ENCODE data around the gene GDNF. TPM values are rescaled to one million over a fixed set of nuclear protein-coding genes. Genes with fewer than 3 reads are reported as not detected.

GDNF gene
- total and polyA plus RNA-seq, 12 donors = 0.06 to 0.98 (median 0.34) TPM; not detected in 1

- 83 to 92% (median 88%) methylated on average over 3 of the region's 3 CpGs for WGBS, 4 donors
- intact Hi-C loops (cut with DNase I) = no loop called here
- Histone ChIP-seq H3K27ac (no peak overlapping the region), H3K9me3 (replicated peaks in 1 of 3) (no peaks in the 10 kb centered on the region), H3K27me3 (no peaks in the 10 kb centered on the region), H3K36me3 (replicated peaks in 1 of 2) (no peaks in the 10 kb centered on the region), H3K4me3 (no peak overlapping the region), H3K4me1 (replicated peaks in 1 of 2) (no peaks in the 10 kb centered on the region)
- no peak for TF ChIP-seq CTCF (IDR thresholded peaks at IDR 0.05)
- no peak for TF ChIP-seq POLR2A (IDR thresholded peaks at IDR 0.05)
- DNase-seq = no peak
These were observed 41.5 kb upstream of the GDNF start for GRCh38 chr5:37881359-37881758.

- WGBS, 4 donors = 68 to 86% (median 71%) methylated on average over 3 of the region's 3 CpGs
- no peak overlapping the region for H3K4me3 ChIP-seq
- intact Hi-C loops (cut with DNase I) = no loop called here
- TF ChIP-seq CTCF (IDR thresholded peaks at IDR 0.05) = no peak
- TF ChIP-seq POLR2A (IDR thresholded peaks at IDR 0.05) = no peak
- DNase-seq = no peak
- H3K9me3 ChIP-seq (replicated peaks in 1 of 3) = no peaks in the 10 kb centered on the region
- no peak overlapping the region for H3K27ac ChIP-seq
- H3K4me1 ChIP-seq (replicated peaks in 1 of 2) = no peaks in the 10 kb centered on the region
- H3K36me3 ChIP-seq (replicated peaks in 1 of 2) = no peaks in the 10 kb centered on the region
- H3K27me3 ChIP-seq = peaks cover 3% of the 10 kb centered on the region
These were observed 37.1 kb upstream of the GDNF start for GRCh38 chr5:37876943-37877342.

- Histone ChIP-seq H3K36me3 (replicated peaks in 1 of 2) (no peaks in the 10 kb centered on the region), H3K27me3 (peaks cover 3% of the 10 kb centered on the region), H3K4me3 (no peak overlapping the region), H3K9me3 (replicated peaks in 1 of 3) (no peaks in the 10 kb centered on the region), H3K4me1 (replicated peaks in 1 of 2) (no peaks in the 10 kb centered on the region), H3K27ac (no peak overlapping the region)
- WGBS, 4 donors = 73 to 88% (median 78%) methylated on average over 1 of the region's 1 CpG
- TF ChIP-seq POLR2A (IDR thresholded peaks at IDR 0.05) (no peak), CTCF (IDR thresholded peaks at IDR 0.05) (no peak)
- DNase-seq = no peak
- intact Hi-C loops (cut with DNase I) = no loop called here
These were observed 36.4 kb upstream of the GDNF start for GRCh38 chr5:37876245-37876644.

- H3K27me3 ChIP-seq = peaks cover 3% of the 10 kb centered on the region
- WGBS, 4 donors = 74 to 83% (median 78%) methylated on average over 6 of the region's 6 CpGs
- intact Hi-C loops (cut with DNase I) = no loop called here
These were observed 35.4 kb upstream of the GDNF start for GRCh38 chr5:37875051-37875787.

More at GRCh38 chr5:37875051-37875787, 35.4 kb upstream of the GDNF start:
- no peak overlapping the region for H3K27ac ChIP-seq
- DNase-seq = no peak
- no peak overlapping the region for H3K4me3 ChIP-seq
- no peaks in the 10 kb centered on the region for H3K36me3 ChIP-seq (replicated peaks in 1 of 2)
- H3K4me1 ChIP-seq (replicated peaks in 1 of 2) = no peaks in the 10 kb centered on the region
- TF ChIP-seq CTCF (IDR thresholded peaks at IDR 0.05) (no peak), POLR2A (IDR thresholded peaks at IDR 0.05) (no peak)
- H3K9me3 ChIP-seq (replicated peaks in 1 of 3) = no peaks in the 10 kb centered on the region

Measured in adrenal gland (tissue), 12 donors.